ENCODE measurements around the gene FOXO3.

FOXO3 gene

DNA sequence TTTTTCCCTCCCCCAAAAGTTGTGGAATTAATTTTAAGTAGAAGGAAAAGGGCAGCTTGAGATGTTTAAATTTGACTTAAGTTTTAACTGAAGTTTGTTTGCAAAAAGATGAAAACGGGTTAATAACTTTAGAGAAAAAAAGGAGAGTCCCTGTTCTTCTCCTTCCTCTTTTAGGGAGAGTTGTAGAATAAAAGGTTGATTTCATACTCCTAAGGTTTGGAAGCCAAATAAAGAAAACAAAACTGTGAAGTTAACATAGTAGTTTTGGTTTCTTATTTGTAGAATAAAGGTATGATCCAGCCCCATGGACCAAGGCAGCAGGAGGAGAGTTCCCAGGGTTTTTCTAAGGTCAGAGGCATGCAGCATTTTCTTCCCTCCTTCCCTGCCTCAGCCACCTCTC, 33.4 kb downstream of the FOXO3 start:
- no peak for DNase-seq

GRCh38 chr6:108594640-108595039, 33.9 kb downstream of the FOXO3 start:
- DNase-seq = no peak

DNA sequence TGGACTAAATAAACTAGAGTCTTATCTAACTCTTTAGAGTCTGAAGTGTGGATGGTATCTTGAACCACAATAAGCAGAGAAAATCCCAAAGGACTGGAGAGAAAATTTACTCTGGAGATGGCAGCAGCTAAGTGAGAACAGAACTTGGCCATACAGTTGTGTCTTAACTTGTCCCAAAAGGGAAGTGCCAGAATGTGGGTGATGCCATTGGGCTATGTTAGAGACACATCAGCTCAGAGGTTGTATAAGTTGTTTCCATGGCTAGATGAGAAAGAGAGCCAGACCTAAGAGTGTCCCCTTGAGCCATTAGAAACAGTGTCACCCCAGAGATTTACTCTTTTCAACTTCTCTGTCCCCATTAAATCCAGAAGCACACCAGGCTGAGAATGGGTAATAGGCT, 36.2 kb downstream of the FOXO3 start:
- no peak for DNase-seq

- DNase-seq = no peak
Measured at GRCh38 chr6:108597572-108598304, 37.0 kb downstream of the FOXO3 start.

DNA sequence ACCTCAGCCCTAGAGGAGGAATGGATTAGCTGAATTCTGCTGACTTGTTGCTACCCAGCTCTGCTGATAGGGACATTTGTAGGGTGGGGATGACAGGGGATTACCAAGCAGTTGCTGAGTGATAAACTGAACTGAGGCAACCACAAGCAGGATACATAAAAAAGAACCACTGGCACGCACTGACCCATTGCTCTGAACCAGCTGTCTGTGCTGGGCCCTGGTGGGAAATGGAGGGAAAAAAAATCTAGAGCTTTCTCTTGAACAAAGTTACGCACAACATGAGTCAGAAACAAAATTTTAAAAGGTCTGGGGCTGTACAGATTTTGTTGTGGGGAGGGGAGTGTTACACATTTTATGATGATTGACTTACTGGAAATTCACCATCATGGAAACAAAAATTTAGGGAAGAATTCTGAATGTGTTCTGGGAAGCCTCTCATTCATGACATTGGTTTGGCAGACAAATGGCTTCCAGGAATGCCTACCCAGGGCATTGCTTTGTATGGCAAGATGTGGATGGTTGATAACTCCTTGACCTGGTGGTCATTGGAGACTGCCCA, 37.7 kb downstream of the FOXO3 start:
- DNase-seq = no peak

- DNase-seq = no peak
Measured at GRCh38 chr6:108604156-108604555, 43.4 kb downstream of the FOXO3 start.

DNA sequence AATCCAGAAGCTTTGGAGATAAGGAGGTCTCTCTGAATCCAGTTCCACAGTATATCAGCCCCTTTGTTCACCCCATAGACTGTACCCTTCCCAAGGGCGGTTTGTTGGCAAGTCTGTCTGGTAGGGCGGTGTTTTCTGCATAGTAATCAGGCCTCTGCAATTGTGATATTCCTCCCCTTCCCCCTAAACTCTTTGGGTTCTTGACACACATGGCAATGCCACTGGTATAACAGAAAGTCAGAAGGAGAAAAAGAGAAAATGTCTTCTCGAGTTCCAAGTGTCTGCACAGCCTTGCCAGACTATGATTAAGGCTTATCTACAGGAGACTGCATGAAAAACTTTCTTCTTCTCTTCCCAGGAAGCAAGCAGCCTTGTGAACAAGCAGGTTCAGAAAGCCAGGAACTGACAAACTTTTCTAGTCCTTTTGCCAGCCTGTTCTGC, 45.6 kb downstream of the FOXO3 start:
- DNase-seq = peak in 1 of 51 donors; percentile 25

- DNase-seq = no peak
Measured at GRCh38 chr6:108608453-108609275, 47.9 kb downstream of the FOXO3 start.

- DNase-seq = no peak
Measured at GRCh38 chr6:108609276-108609769, 48.6 kb downstream of the FOXO3 start.

GRCh38 chr6:108610270-108610839, 49.6 kb downstream of the FOXO3 start:
- DNase-seq = peak in 1 of 51 donors; percentile 17

DNA sequence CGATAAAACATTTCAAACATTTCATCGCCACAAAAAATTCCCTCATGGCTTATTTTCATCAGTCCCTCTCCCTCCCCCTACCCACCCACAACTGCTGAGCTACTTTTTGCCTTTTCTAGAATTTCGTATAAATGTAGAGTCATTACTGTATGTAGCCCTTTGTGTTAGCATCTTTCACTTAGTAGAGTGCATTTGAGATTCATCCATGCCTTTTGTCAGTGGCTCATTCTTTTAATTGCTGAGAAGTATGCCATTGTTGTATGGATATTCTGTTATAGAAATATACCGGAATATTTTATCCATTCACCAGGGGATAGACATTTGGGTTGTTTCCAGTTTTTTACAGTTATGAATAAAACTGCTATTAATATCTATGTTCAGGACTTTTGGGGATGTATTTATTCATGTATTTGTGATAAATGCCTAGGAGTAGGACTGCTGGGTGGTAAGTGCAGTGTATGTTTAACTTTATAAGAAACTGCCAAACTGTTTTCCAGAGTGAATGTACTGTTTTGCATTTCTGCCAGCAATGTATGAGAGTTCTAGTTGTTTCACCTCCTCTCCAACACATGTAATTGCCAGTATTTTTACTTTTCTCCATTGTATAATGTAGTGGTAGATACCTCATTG, 50.4 kb downstream of the FOXO3 start:
- no peak for DNase-seq

DNA sequence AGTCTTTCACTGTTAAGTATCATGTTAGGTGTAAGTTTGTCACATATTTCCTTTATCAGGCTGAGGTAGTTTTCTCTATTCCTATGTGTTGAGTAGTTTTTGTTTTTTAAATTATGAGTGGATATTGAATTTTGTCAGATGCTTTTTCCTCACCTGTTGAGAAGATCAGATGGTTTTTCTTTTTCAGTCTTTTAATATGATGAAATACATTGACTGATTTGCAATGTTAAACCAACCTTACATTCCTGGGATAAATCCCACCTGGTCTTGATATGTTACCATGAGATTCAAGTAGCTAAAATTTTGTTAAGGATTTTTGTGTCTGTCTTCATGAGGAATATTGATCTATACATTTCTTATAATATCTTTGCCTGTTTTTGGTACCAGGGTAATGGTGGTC, 52.1 kb downstream of the FOXO3 start:
- no peak for DNase-seq

DNA sequence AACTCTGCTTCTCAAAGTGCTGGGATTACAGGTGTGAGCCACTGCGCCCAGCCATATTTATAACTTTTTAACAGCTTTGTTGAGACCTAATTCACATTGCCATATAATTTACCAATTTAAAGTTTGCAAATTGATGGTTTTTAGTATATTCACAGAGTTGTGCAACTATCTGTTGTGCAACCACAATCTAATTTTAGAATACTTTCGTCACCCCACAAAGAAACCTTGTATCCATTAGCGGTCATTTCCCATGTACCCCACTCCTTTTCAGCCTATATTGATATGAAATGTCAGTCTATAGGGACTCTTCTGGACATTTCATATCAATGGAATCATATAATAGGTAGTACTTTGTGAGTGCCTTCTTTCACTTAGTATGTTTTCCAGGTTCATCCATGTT, 55.8 kb downstream of the FOXO3 start:
- DNase-seq = no peak

GRCh38 chr6:108616973-108617372, 56.3 kb downstream of the FOXO3 start:
- DNase-seq = no peak

- DNase-seq = no peak
Measured at GRCh38 chr6:108618623-108619152, 58.0 kb downstream of the FOXO3 start.

DNA sequence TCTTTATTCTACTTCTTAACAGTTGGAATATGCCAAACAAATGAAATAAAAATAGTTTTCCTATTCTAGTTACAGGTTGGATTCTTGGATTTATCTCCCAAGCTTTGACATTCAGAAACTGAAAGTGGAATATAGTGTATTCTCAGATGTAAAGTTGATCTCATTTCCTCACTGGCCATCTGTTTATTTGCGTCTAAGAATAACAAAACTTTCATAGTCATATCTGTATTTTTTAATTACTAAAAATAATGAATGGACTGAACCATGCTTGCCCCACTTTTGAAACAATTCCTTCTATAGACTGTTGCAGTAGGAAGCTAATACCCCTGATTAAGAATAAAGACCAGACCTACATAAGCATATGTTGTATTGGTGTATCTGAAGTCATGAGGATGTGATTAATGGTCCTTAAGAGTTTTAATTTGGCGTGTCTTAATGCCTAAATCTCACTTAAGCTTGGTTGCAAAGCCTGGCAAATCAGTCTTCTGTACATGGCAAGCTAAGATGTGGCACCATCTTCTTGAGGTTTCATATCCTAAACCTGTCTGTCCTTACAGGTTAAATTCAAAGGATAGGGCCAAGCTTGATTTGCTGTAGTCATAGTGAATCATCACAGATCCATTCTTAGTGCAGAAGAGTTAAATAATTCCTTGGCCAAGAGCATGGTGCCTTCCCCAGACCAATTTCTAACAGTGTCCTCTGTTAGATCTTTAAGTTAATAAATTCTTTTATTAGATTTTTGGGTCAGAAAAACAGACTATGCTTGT, 58.9 kb downstream of the FOXO3 start:
- no peak for DNase-seq

DNA sequence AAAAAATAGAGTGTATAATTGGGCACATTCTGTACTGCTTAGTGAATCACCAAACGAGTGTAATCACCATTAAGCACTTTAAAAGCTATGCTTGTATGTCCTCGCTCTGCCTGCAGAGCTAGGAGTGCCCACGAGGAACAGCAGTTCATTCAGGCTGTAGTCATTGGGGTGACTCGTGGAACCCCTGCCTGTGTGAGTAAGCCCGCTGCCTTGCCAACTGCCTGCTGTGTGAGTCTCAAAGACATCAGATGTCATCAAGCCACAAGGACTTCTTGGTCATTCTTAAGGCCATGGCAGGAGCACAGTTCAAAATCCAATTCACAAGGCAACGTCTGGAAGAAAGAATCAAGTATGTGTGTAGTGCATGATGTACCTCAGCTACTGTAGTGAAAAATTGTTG, 60.4 kb downstream of the FOXO3 start:
- DNase-seq = peak in 14 of 51 donors; percentile 12 to 71 (median 42)

DNA sequence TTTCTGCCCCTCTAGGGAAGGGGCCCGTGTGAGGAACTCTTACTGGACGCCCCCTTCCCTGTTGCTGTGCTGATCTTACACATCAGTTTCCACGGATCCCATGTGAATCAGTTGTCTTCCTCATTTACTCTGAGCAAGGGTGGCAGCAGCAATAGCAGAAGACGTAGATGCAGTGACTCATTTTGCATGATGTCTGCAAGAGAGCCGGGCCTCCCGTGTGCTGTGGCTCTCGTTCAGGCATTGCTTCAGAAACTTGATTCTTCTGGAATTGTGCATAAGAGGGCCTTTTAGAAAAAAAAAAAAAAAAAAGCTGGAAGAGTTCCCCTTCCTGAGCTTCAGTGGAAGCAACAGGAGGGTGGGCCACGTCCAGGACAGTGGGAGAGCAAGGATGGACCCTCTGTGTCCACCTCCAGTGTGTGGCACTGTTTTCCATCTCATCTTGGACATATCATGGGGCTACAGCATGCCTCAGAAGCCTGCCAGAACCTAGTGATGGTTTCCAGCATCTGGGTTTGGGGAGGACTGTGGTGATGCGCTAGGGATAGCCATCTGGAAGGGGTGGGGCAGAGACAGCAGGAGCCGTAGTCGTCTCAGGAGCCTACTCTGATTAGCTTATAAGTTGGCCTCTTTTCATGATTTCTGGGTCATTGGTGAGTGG, 62.1 kb downstream of the FOXO3 start:
- DNase-seq = peak in 8 of 51 donors; percentile 8 to 46 (median 30)

- DNase-seq = no peak
Measured at GRCh38 chr6:108623995-108624394, 63.3 kb downstream of the FOXO3 start.

GRCh38 chr6:108625581-108625980, 64.9 kb downstream of the FOXO3 start:
- no peak for DNase-seq
